Right lobe of liver (tissue), 4 donors: ENCODE data around the gene MTA2.

Source experiments
- POLR2A ChIP-seq: fragments of 450-650 bp; IDR thresholded peaks from one replicate; pipeline ENCODE4 v1.6.1; 2017; ENCODE audit warnings: antibody characterized with exemption, mild to moderate bottlenecking
- TF ChIP-seq, protein P1 (sequence below), 4 donors: fragments of 200-600 bp in 3 of 4; fragments of 450-650 bp in 1 of 4; IDR thresholded peaks; one replicate each; pipeline versions ENCODE4 v1.5.1 to v1.8.0; 2016 to 2022; ENCODE audit warnings: antibody characterized with exemption in 4 of 4, mild to moderate bottlenecking in 2 of 4
- donor health status: DM: no; HTN: no; CAD: no.
- donor health status: DM: no; HTN: no; CAD: no.
- donor health status: DM: no; HTN: yes; CAD: no.

DNA sequence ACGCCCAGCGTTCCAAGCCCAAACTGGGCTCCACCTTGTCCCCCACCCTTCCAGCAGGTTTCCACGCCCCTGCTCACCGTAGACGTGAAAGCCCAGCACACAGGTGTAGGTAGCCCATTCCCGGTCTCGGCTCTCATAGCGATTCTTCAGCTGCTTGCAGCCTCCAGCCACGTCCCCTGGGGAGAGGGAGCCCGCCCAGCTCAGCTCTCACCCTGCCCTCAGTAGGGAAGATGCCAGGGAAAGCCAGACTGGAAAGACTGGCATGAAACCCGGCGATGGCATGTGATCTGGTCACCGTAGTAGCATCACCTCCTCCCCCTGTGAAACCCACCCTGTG, 1.4 kb upstream of the MTA2 start:
- TF ChIP-seq, protein P1, sequence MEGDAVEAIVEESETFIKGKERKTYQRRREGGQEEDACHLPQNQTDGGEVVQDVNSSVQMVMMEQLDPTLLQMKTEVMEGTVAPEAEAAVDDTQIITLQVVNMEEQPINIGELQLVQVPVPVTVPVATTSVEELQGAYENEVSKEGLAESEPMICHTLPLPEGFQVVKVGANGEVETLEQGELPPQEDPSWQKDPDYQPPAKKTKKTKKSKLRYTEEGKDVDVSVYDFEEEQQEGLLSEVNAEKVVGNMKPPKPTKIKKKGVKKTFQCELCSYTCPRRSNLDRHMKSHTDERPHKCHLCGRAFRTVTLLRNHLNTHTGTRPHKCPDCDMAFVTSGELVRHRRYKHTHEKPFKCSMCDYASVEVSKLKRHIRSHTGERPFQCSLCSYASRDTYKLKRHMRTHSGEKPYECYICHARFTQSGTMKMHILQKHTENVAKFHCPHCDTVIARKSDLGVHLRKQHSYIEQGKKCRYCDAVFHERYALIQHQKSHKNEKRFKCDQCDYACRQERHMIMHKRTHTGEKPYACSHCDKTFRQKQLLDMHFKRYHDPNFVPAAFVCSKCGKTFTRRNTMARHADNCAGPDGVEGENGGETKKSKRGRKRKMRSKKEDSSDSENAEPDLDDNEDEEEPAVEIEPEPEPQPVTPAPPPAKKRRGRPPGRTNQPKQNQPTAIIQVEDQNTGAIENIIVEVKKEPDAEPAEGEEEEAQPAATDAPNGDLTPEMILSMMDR (IDR thresholded peaks at IDR 0.05): no peak
- no peak for TF ChIP-seq POLR2A
